WTC11 (cell line): ENCODE measurements around the gene MOB2.

ENCODE experiments used
- CREB1 ChIP-seq: sonication (generic); formaldehyde crosslinking; IDR thresholded peaks from 2 replicates; pipeline ENCODE4 v1.8.0; 2023; ENCODE audit warnings: mild to moderate bottlenecking, missing genetic modification reagents
- PRRX2 ChIP-seq: fragments of 250-450 bp; sonication (Bioruptor Pico); IDR thresholded peaks from 2 replicates; pipeline ENCODE4 v1.8.0; 2021; ENCODE audit warnings: mild to moderate bottlenecking
- SMAD3 ChIP-seq: sonication (generic); formaldehyde crosslinking; IDR thresholded peaks from 2 replicates; pipeline ENCODE4 v1.8.0; 2022; ENCODE audit warnings: missing genetic modification reagents, mild to moderate bottlenecking, borderline replicate concordance
- ZNF138 ChIP-seq: sonication (generic); formaldehyde crosslinking; conservative IDR thresholded peaks from 2 replicates; pipeline ENCODE4 v1.8.1; 2022; ENCODE audit warnings: mild to moderate bottlenecking, moderate library complexity, missing genetic modification reagents

DNA sequence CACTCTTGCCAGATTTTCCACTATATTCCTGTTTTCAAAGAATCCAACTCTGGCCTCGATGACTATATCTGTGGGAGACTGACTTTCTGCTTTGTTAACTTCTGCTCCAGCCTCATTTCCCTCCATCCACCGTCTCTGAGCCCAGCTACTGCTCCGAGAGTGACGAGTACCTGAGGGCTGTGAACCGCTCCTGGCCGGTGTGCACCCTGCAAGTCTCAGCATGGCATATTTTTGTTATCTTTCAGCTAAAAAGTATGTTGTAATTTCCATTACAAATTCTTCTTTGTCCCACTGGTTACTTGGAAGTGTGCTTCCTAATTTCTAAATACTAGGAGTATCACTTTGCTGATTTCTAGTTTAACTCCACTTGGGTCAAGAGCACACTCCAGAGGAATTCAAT, 36.5 kb upstream of the MOB2 start:
- TF ChIP-seq SMAD3 (CRISPR knock-in tag) (no peak), ZNF138 (CRISPR knock-in tag) (no peak), CREB1 (CRISPR knock-in tag) (no peak), PRRX2 (CRISPR knock-in tag) (no peak)
